WERI-Rb-1 (cell line): Measurements from ENCODE around the gene CHST6.

Experiments
- DNase-seq: peaks from one replicate; pipeline ENCODE4 v3.0.0-alpha.2; 2020
- H3K27ac ChIP-seq: fragments of 250-450 bp; sonication (Bioruptor Pico); 2 replicates; pipeline ENCODE4 v1.5.1; 2020; ENCODE audit warnings: mild to moderate bottlenecking, moderate library complexity
- H3K27me3 ChIP-seq: fragments of 250-450 bp; sonication (Bioruptor Pico); 2 replicates; pipeline ENCODE4 v1.5.1; 2021; ENCODE audit warnings: mild to moderate bottlenecking, low read depth, moderate library complexity; ENCODE audit not compliant: insufficient read depth, severe bottlenecking
- H3K36me3 ChIP-seq: fragments of 250-450 bp; sonication (Bioruptor Pico); 2 replicates; pipeline ENCODE4 v1.5.1; 2020; ENCODE audit warnings: mild to moderate bottlenecking, moderate library complexity
- H3K4me3 ChIP-seq: 2 replicates; pipeline ENCODE4 v1.5.1; 2011; ENCODE audit warnings: low read depth, mild to moderate bottlenecking, control low read depth, low read length
- H3K9me3 ChIP-seq: fragments of 250-450 bp; sonication (Bioruptor Pico); 2 replicates; pipeline ENCODE4 v1.5.1; 2021; ENCODE audit warnings: mild to moderate bottlenecking, moderate library complexity; ENCODE audit not compliant: severe bottlenecking
- CTCF ChIP-seq: IDR thresholded peaks from 2 replicates; pipeline ENCODE4 v1.5.1; 2011; ENCODE audit warnings: low read depth, mild to moderate bottlenecking, control low read depth, inconsistent platforms, low read length

The CHST6 gene

GRCh38 chr16:75462806-75463205 is 32.4 kb downstream of the CHST6 start:
- Histone ChIP-seq H3K4me3 (no peak overlapping the region), H3K27me3 (no peaks in the 10 kb centered on the region), H3K9me3 (no peaks in the 10 kb centered on the region), H3K36me3 (no peaks in the 10 kb centered on the region; the same call in 1 of the 2 replicates), H3K27ac (no peak overlapping the region)
- TF ChIP-seq CTCF = no peak
- no peak for DNase-seq

- Histone ChIP-seq H3K27ac (no peak overlapping the region), H3K9me3 (no peaks in the 10 kb centered on the region), H3K36me3 (no peaks in the 10 kb centered on the region; the same call in 1 of the 2 replicates), H3K4me3 (no peak overlapping the region), H3K27me3 (no peaks in the 10 kb centered on the region)
- TF ChIP-seq CTCF = no peak
- DNase-seq = no peak
Measured at GRCh38 chr16:75461575-75461974, 33.7 kb downstream of the CHST6 start.

- Histone ChIP-seq H3K4me3 (no peak overlapping the region), H3K36me3 (no peaks in the 10 kb centered on the region; the same call in 1 of the 2 replicates), H3K9me3 (no peaks in the 10 kb centered on the region), H3K27ac (no peak overlapping the region), H3K27me3 (no peaks in the 10 kb centered on the region)
- no peak for TF ChIP-seq CTCF
- DNase-seq = no peak
Measured at GRCh38 chr16:75460446-75460845, 34.8 kb downstream of the CHST6 start.

GRCh38 chr16:75459691-75460090 is 35.5 kb downstream of the CHST6 start:
- TF ChIP-seq CTCF = no peak
- DNase-seq = no peak
- no peak overlapping the region for H3K27ac ChIP-seq
- no peaks in the 10 kb centered on the region; the same call in 1 of the 2 replicates for H3K36me3 ChIP-seq
- H3K9me3 ChIP-seq = no peaks in the 10 kb centered on the region
- H3K27me3 ChIP-seq = no peaks in the 10 kb centered on the region
- H3K4me3 ChIP-seq = no peak overlapping the region

GRCh38 chr16:75458439-75458838 is 36.8 kb downstream of the CHST6 start:
- no peaks in the 10 kb centered on the region; the same call in 1 of the 2 replicates for H3K36me3 ChIP-seq
- no peak for TF ChIP-seq CTCF
- H3K27me3 ChIP-seq = no peaks in the 10 kb centered on the region
- H3K27ac ChIP-seq = peak overlapping the region; percentile 18; the same call in 1 of the 2 replicates
- DNase-seq = no peak
- H3K4me3 ChIP-seq = no peak overlapping the region
- H3K9me3 ChIP-seq = no peaks in the 10 kb centered on the region

- Histone ChIP-seq H3K9me3 (no peaks in the 10 kb centered on the region), H3K36me3 (no peaks in the 10 kb centered on the region; the same call in 1 of the 2 replicates), H3K4me3 (no peak overlapping the region), H3K27me3 (no peaks in the 10 kb centered on the region), H3K27ac (peak overlapping the region; percentile 78)
- TF ChIP-seq CTCF = no peak
- no peak for DNase-seq
Measured at GRCh38 chr16:75458029-75458428, 37.2 kb downstream of the CHST6 start.
